Stimulated activated CD4-positive, alpha-beta T cell treated with anti-CD3 and anti-CD28 coated beads, Interleukin-1b, Interleukin-23, amount 100 ng/mL, for 1 hour (primary cell): ENCODE results near the gene PLCG2.
"Not testable (repeated sequence)": the region's sequence is repeated elsewhere in the genome, so short reads cannot be mapped to it uniquely, and the experiment has no call there.

Experiments
- DNase-seq, 2 donors: peaks; one replicate each; pipeline ENCODE4 v3.0.0-alpha.2; 2020; ENCODE audit warnings: low read depth in 2 of 2

Gene PLCG2

DNA sequence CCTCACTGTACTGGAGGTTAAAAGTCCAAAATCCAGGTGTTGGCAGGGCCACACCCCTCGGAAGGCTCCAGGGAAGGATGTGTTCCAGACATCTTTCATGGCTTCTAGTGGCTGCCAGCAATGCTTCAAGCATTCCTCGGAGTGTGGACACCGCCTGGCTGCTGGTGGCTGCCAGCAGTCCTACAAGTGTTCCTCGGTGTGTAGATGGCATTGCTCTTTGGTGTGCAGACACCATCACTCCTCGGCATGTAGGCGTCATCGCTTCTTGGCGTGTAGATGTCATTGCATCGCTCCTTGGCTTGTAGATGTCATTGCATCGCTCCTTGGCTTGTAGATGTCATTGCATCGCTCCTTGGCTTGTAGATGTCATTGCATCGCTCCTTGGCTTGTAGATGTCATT is 98.4 kb downstream of the PLCG2 start:
- DNase-seq: not testable (repeated sequence)

DNA sequence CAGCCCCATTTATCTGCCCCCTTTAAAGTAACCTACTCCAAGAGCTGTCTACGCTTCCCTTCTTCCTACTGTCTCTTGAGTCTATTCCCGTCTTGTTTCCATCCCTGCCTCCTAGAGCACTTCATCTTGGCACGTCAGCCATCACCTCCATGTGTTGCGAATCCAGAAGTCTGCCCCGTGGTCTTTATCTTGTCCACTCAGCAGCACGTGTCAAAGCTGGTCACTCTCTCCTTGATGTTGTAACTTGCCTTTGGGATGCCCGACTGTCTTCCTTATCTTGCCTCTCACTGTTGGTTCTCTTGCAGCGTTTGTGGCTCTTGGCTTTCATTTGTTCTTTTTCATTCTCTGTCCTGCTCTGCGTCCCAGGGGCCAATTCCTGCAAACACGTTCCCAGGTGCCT is 99.4 kb downstream of the PLCG2 start:
- no peak for DNase-seq

DNA sequence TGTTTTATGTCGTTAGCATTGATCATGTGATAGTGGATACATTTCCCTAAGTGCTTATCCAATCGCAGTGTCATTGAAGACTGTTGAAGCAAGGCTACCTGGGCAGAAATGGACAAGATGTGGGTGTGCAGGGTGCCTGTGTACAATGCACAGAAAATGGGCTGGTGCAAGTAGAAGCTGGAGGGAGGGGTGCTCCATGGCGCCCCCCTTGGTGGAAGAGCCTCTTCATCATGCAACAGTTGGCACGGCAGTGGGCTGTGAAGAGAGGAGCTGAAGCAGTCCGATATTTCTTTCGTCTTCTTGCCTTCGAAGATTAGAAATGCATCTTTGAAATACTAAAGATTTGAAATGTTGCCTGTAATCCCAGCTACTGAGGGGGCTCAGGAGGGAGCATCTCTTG is 100.5 kb downstream of the PLCG2 start:
- no peak for DNase-seq

DNA sequence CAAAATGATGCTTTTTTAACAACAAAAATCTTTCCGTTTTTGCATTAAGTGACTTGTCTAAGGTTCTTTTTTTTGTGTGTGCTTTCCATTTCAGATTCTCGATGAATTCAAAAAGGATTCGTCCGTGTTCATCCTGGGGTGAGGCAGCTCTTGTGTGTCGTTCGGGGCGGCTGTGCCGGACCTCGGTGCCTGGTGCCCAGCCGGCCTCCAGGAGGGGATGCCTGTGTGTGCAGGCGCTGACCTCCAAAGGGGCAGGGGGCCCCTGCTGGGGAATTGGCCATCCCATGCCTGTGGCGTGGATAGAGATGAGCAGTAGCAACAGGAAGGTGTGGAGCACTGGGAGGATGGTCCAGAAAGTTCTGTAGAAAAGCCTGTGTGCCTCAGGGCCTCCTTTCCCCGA is 101.7 kb downstream of the PLCG2 start:
- DNase-seq: no peak

DNA sequence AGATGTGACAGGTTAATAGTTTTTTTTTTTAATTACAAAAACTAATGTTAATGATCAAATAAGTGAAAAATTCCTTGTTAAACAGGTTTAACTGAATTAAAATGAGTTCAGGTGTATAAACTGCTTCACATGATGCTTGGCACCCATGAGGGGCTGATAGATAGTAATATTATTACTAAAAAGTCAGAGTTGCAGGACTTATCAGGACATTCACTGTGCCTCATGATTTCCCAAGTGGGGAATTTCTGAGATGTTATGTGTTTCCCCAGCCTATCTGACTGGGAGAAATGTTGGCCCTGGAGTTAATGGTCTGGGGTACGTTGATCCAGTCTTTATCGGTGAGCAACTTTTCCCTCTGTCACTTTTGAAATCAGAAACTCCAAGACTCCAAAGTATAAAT is 102.1 kb downstream of the PLCG2 start:
- DNase-seq: no peak

DNA sequence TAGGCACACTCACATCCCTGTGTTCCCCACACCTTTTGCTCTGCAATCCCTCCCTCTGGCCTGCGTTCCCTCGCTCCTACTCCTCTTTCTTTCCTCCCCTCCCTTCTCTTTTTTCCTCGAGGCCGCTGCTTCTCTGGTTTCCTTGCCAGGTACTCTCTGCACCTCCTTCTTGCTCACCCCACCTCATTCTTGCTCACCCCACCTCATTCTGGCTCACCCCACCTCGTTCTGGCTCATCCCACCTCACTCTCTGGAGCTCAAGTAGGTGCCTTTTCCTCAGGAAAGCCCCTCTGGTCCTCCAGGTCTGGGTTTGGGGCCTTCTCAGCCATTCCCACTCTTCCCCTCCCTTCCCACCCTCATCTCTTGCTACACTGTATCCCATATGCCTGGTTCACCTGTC is 103.5 kb downstream of the PLCG2 start:
- DNase-seq: no peak

DNA sequence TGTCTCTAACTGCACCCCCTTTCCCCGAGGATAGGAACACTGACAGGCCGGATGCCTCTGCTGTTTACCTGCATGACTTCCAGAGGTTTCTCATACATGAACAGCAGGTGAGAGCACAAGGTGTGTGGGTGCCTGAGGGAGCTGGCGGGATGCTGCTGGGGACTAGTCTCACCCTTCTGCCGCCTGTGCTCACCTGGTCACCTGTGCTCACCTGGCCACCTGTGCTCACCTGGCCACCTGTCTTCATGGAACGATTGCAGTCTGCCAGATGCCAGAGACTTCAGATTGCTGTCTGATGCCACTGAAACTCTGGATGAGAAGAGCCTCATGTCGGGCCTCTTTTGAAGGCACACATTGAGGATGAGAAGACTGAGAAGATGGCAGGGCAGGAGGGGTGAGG is 104.1 kb downstream of the PLCG2 start:
- DNase-seq: no peak

DNA sequence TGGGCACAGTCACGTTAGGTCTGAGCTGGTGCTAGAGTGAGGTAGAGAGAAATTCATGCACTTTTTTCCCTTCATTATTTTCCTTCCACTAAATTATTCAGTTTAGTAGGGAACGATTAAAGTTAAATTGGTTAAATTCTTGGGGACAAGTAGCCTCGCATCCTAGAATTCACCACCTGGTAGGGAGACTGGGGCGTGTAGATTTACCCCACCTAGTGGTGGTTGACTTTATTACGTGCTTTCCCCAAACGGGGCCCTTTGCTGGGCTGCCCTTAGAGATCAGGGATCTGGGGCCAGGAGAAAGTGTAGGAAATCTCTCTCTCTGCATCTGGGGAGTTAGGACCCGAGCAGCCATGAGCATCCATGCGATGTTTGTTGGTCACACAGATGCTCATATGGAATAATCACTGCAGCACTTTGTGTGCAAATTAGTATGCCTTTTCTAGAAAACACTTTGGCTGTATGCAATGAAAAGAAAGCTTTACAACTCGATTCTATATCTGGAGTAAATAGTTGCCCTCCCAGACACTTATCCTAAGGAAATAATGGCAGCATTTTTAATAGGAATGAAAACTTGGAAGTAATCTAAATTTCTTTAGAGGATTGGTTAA is 107.0 kb downstream of the PLCG2 start:
- DNase-seq: no peak

DNA sequence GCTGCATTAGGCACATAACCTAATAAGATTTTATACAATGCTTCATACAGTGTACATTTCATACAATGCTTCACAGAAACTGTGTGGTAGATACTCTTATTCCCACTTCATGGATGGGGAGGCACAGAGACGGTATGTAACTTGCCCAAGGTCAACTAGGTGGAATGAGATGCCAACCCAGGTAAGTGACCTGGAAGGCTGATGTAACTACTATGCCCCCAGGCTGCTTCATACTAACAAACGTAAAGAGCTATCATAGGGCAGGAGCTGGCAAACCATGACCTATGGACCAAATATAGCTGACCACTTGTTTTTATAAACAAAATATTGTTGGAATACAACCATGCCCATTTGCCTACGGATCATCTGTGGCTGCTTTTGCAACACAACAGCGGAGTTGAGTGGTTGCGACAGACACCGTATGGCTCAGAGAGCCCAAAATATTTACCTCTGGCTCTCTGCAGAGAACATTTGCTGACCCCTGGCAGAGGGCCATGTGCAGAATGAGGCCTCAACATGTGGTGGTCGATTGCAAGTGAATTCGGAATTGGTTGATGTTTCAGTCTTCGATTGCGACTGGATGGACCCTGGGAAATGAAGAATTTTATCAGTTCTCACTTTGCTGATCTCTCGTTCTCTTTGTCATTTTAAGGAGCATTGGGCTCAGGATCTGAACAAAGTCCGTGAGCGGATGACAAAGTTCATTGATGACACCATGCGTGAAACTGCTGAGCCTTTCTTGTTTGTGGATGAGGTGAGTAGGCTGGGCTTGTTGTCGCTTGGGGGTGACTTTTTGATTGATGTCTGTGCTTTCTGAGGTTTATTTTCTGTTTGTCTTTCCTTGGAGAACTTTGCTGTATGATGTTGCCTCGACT is 109.7 kb downstream of the PLCG2 start:
- DNase-seq: no peak

DNA sequence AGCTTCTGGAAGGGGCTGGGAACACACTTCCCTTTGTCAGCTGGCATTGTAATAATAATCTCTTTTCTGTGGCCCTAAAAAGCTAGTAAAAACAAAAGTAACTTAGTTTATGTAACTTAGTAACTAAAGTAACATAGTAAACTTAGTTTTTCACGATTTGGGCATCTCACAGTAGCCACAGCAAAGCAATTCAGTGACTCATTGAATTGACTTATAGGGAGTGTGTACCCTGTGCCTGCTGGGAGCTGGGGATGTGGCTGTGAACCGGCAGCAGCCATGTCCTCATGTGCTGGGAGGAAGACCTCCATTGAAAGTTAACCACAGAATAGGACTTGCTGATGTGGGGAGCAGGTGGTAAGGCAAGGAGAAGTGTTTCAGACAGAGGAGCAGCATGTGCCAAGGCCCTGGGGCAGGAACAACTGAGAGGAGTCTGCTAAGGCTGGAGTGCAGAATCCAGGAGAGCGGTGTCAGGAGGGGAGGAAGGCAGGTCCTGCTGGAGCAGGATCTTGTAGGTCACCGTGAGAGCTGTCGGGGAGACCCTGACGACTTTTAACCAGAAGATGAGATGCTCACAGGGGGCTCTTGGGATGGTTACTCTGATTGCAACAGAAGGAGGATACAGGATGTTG is 112.8 kb downstream of the PLCG2 start:
- no peak for DNase-seq

DNA sequence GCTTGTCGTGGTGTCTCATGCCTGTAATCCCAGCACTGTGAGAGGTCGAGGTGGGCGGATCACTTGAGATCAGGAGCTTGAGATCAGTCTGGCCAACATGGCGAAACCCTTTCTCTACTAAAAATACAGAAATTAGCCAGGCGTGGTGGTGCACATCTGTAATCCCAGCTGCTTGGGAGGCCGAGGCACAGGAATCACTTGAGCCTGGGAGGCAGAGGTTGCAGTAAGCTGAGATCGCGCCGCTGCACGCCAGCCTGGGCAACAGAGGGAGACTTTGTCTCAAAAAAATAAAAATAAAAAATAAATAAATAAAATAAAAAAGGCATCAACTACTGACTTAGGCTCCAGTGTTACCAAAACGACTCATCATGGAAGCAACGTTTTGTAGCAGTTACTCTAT is 115.5 kb downstream of the PLCG2 start:
- no peak for DNase-seq

DNA sequence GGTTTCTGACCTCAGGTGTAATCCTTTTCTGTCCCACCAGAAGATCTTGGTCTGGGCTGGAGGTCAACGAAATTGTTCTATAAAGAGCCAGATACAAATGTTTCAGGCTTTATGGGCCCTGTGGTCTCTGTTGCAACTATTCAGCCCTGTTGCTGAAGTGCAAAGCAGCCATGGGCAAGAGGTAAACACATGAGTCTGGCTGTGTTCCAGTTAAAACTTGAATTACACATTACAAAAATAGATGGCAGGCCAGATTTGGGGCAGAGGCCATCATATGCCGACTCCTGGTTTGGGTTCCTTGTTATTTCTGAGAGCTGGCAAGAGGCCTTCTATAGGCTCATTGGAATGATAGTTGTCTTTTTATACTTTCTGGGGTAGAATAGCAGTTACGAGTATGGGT is 117.8 kb downstream of the PLCG2 start:
- no peak for DNase-seq

DNA sequence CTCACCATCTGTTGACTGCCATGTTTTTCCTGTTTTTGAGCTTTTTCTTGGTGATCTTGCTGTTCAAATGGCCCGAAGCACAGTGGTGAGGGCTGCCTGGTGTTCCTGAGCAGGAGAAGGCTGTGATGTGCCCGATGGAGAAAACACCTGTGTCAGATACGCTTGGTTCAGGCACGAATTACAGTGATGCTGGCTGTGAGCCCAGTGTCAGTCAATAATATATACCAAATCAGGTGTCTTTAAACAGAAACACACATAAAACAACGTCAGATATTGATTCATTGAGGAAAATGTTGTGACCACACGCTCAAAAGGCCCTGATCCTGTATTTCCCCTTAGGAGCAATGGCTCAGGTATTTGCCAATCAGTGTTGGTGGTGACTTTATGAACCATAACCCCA is 120.5 kb downstream of the PLCG2 start:
- no peak for DNase-seq

DNA sequence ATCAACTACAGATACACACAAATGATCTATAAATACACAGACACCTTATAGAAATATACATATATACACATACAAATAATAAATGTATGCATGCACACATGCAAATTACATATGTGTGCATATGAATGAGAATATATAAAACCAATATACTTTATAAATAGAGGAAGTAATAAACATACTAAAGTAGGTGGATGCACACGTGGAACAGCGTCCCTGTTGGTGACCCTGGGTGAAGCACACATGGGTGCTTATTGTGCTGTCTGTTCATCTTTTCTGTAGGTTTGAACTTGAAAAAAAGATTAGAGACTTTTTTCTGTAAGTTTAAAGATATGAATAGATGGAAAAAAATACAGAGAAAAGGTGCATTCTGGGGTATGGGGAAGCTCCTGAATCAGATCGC is 120.9 kb downstream of the PLCG2 start:
- DNase-seq: no peak

DNA sequence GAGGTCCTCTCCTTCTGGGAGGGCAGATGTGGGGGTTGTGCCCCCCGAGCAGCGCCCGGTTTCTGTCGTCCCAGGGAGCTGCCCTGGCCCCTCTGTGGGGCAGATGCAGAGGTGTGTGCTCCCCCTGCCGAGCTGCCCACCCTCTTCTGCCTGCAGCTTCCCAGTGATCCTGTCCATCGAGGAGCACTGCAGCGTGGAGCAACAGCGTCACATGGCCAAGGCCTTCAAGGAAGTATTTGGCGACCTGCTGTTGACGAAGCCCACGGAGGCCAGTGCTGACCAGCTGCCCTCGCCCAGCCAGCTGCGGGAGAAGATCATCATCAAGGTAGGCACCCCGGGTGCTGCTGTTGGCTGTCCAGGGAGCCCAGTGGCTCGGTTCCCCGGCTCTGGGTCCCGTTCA is 121.4 kb downstream of the PLCG2 start:
- no peak for DNase-seq

DNA sequence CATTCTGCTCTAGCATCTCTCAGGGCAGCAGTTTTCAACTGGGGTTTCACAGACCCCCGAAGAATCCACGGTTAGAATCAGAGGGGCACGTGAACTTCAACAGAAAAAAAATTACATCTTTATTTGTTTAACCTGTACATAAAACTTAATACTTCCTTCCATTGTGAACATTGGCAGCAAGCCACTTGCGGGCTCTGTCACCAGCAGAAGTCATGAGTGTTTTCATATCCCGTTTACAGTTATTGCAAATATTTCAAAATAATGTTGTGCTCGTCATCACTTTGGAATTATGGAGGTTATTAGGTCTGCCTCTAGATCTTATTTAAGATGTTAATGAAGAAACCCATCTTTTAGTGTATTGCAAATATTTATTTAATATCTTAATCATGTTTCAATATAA is 122.4 kb downstream of the PLCG2 start:
- no peak for DNase-seq

DNA sequence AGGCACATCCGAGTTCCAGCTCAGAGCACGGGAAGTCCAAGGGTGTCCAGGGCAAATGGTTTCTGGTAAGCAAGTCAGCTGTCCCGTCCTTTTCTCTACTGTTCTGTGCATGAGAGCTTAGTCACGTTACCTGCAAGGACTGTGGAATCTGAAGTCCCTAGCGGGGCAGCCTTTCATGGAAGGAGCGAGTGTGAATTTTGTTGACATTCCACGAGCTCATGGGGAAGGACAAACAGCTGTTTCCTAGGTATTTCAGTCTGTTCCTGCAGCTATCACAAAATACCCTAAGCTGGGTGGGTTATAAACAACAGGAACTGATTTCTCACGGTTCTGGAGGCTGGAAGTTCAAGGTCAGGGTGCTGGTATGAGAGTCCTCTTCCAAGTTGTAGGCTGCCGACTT is 122.9 kb downstream of the PLCG2 start:
- no peak for DNase-seq

DNA sequence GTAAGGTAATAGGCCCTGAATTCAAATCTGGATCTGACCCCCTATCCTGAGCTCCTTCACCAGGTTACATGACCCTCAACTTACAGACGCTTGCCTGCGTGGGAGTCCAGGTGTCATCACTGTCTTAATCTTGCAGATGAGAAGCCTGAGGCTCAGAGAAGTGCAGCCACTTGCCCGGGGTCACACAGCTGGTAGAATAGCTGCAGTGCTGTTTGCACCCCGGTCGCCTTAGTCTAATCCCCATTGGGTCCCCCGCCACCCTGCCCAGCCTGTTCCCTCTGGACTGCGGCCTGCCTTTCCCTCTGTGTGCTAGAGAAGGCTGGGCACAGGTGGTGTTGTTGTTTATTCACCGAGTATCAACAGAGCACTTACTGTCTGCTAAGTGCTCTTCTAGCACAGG is 125.2 kb downstream of the PLCG2 start:
- DNase-seq: no peak

DNA sequence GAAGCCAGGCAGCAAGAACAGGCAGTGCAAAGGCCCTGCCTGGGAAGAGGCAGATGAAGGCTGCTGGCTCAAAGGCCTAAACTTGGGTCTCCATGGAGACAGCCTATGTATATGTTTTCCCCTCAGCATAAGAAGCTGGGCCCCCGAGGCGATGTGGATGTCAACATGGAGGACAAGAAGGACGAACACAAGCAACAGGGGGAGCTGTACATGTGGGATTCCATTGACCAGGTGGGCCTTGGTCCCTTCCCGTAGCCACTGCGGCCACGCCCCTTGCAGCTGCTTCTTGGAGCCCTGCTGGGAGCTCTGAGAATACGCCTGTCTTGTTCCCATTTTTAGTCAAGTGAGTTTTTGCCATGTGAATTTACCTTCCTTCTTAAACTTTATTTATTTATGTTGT is 126.2 kb downstream of the PLCG2 start:
- no peak for DNase-seq

DNA sequence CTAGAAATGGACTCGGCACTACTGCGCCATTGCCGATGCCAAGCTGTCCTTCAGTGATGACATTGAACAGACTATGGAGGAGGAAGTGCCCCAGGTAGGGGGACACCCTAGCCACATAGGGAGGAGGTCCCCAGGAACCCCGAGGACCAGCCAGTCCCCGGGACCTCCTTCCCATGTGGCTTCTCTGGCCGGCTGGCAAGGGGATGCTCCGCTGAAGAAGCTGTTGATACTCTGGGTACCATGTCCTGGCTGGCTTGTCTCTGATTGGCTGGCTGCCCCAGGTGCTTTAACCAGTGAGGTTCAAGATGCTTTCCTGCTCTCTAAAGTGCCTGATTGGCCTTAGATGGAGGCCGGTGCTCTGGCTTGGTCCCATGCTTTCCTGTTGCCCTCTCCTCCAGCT is 128.6 kb downstream of the PLCG2 start:
- DNase-seq: no peak

DNA sequence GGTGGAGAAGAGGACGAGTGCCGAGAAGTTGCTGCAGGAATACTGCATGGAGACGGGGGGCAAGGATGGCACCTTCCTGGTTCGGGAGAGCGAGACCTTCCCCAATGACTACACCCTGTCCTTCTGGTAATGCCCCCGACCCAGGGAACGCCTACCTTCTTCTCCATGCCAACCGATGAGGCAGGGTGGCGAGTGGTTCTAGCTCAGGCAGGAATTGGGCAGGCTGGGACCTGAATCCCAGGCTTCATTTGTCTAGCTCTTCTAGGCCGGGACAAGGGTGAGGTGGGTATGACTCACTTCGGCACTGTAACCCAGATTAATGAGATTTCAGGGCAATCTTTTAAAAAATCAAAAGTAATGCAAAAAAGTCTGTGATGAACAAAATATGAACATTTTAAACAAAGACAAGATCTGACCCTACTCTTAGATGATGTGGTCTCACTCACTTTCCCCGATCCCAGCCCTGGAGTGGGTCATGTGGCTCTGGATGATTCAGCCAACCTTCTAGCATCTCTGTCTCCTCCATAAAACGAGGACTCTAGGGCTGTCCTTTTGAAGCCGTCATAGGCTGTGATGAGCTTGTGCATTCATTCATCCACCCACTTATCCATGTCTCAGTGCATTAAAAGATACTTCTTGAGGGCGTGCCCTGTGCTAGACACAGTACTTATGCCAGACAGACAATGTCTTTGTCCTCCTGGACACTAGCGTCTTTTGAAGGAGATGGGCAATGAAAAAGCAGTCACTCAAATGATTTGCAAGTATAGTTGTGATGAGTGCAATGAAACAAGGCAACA is 129.6 kb downstream of the PLCG2 start:
- no peak for DNase-seq

DNA sequence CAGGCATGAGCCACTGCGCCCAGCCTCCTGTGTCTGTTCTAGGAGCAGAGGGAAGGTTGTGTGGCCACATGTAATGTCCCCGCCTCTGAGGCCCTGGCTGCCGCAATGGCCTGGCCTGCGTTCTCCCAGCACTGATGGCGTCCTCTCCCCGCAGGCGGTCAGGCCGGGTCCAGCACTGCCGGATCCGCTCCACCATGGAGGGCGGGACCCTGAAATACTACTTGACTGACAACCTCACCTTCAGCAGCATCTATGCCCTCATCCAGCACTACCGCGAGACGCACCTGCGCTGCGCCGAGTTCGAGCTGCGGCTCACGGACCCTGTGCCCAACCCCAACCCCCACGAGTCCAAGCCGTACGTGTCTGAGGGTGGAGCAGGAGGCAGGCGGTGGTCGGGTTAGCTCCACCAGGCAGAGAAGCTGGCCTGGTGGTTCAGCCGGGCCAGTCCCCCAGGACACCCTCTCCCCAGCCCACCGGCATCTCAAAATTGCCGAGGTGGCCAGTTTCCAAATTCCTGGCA is 131.3 kb downstream of the PLCG2 start:
- no peak for DNase-seq
